ENCODE results near the gene BFSP1. TPM values are rescaled to one million over a fixed set of nuclear protein-coding genes. Genes with fewer than 3 reads are reported as not detected.

Gene BFSP1
- total RNA-seq, 1 experiment from 2014 or later: 2.3 TPM

DNA sequence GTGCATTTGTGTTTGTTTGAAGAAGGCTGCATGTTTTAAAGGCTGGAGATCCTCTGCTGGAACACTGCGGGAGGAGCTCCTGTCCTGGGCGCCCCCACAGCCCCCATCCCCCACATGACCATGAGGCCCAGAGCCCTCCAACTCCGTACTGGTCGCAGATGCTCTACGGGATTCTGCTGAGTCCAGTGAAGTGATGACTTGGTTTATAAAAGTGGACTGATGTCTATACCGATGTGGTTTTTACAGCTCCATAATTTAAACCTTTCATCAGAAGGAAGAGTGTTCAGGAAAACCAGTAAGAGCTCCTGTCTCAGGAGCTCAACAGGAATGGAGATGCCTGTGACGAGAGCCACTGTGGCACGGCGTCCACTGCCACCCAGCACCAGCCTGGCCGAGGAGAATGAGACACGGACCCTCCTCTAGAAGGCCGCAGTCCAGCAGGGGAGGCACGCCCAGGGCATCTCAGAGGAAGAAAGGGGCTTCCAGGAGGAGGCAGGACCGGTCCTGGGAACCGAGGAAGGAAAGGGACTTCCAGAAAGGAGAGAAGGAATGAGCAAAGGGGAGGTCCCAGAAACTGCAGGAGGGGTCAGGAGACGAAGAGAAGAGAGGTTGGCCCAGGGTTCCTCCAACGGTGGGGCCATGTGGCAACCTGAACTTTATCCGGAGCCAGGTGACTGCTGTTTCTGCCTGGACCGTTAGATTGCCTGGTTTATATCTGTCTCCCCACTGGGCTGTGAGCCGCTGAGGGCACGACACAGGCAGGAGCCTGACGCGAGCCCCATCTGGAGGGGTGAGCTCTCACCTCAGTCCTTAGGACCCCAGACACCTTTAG is 26.9 kb downstream of the BFSP1 start:
- in situ Hi-C loops (cut with HindIII; ENCODE audit: low sequenced_read_pairs): no loop called here
- no peak for DNase-seq (ENCODE audit: low spot score)

DNA sequence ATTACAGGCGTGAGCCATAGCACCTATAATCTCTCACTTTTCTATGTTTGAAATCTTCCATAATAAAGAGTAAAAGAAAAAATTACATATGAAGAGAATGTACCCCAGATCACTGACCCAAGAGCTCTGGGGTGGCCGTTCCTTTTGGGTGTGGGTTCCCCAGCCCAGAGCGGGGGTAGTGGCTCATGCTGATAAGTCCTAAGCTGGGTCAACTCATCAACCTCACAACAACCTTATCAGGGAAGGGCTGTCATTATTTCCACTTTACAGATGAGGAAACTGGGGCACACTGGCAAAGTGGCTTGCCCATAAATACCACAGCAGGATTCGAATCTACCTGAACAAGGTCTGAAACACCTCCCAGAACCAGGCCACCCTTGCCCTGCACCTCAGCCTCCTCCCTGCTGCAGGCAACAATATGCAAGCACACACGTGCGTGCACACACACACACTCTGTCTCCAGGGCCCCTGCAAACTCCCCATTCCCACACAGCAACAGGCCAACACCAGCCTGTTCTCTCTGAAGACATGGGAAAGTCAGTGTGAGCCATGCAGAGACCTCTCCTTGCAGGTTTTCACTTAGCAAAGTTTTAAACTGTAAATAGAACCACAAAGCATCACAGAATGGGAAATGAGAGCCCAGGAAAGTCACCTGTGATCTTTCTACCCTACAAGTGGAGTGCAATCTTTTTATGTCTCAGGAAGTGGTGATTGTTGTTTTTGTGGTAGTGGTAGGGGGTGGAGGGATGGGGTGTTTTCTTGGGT is 27.7 kb downstream of the BFSP1 start:
- in situ Hi-C loops (cut with HindIII; ENCODE audit: low sequenced_read_pairs): no loop called here
- no peak for DNase-seq (ENCODE audit: low spot score)

DNA sequence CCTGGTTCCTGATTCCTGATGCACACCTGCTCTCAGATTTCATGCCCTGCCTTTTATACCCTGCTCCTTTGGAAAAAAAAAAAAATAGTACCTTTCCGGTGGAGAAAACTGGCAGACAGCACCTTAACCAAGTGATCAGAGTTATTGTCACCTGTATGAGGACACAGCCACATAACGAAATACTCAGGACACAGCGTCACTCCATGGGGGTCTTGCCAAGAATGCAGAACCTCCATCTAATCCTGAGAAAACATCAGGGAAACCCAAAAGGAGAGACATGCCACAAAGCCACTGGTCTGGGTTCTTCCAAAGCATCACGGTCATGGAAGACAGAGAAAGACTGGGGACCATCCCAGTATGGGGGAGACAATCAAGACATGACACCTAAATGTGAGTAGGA is 29.1 kb downstream of the BFSP1 start:
- in situ Hi-C loops (cut with HindIII; ENCODE audit: low sequenced_read_pairs): no loop called here
- no peak for DNase-seq (ENCODE audit: low spot score)

DNA sequence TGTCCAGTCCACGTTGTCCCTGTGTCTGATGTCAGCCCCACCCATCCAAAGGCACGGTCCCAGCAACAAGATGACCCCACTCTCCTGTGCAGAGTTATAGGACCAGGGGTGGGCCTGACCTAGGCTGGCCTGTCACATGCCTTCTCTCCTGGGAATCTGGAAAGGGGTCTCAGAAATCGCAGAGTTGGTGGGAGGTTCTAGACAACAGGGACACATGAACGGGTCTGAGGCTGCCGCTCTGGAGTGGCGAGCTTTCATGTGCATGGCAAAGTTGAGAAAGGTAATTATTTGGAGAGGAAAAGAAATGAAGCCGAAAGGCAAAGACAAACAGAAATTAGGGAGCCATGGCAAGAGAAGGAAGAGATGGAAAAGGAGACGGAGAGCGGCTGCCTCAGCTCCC is 29.5 kb downstream of the BFSP1 start:
- in situ Hi-C loops (cut with HindIII; ENCODE audit: low sequenced_read_pairs): no loop called here
- DNase-seq (ENCODE audit: low spot score): no peak

DNA sequence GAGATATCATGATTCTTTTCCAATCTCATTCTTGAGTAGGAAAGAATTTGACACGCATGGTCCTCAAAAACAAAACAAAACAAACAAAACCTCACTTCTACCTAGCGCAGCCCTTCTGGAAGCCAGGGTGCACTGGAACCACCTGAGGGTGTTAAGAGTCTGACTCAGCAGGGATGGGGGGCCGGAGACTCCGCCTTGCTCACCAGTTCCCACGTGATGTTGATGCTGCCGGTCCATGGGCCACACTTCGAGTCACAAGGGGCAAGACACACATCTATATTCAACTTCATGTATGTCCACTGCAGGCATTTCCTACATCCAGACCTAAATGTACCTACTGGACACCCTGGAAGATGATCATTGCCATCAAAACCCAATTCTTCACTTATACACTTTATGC is 30.4 kb downstream of the BFSP1 start:
- DNase-seq (ENCODE audit: low spot score): no peak

DNA sequence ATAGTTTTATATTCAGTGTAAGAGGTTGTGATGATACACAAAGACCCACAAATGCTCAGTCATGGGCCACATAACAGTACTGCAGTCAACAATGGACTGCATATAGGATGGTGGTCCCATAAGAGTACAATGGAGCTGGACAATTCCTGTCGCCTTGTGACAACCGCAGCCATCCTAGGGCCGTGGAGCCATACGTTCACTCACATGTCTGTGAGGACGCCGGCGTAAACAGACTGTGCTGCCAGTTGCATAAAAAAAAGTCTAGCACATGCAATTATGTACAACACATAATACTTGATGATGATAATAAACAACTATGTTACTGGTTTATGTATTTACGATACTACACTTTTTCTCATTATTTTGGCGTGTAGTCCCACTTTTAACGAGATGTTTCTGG is 30.9 kb downstream of the BFSP1 start:
- no peak for DNase-seq (ENCODE audit: low spot score)

More for the DNA sequence above, 30.4 kb downstream of the BFSP1 start:
- in situ Hi-C loops (cut with HindIII; ENCODE audit: low sequenced_read_pairs): no loop called here

DNA sequence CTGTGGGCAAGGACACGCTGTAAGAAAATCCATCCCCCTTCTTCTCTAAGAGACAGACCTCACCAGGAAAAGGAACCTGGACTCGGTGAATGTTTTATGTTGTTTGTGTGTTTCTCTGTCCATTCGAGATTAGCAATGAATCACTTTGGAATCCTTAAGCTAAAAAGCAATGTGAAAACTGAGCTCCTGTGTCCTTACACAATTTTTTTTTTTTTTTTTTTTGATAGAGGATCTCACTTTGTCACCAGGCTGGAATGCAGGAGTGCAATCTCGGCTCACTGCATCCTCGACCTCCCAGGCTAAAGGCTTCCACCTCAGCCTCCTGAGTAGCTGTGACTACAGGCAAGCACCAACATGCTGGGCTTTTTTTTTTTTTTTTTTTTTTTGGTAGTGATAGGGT is 32.1 kb downstream of the BFSP1 start:
- no peak for DNase-seq (ENCODE audit: low spot score)
- in situ Hi-C loops (cut with HindIII; ENCODE audit: low sequenced_read_pairs): no loop called here

More for the DNA sequence above, 30.9 kb downstream of the BFSP1 start:
- in situ Hi-C loops (cut with HindIII; ENCODE audit: low sequenced_read_pairs): no loop called here

DNA sequence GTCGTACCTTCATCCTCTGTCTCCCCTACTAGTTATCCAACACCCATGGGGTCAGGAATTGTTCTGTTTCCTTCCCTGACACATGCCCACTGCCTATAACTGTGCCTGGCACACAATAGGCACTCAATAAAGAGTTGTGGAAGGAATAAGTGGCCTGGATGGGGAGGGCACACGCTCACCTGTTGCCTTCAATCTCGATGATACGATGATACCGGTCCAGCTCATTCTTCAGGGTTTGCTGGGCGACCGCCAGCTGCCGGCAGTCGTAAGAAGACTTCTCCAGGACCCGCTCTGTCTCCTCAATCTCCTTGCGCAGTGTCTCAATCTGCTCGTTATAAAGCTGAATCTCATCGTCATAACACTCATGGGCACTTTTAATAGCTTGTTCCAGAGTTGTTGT is 32.5 kb downstream of the BFSP1 start:
- DNase-seq (ENCODE audit: low spot score): no peak
- in situ Hi-C loops (cut with HindIII; ENCODE audit: low sequenced_read_pairs): no loop called here

DNA sequence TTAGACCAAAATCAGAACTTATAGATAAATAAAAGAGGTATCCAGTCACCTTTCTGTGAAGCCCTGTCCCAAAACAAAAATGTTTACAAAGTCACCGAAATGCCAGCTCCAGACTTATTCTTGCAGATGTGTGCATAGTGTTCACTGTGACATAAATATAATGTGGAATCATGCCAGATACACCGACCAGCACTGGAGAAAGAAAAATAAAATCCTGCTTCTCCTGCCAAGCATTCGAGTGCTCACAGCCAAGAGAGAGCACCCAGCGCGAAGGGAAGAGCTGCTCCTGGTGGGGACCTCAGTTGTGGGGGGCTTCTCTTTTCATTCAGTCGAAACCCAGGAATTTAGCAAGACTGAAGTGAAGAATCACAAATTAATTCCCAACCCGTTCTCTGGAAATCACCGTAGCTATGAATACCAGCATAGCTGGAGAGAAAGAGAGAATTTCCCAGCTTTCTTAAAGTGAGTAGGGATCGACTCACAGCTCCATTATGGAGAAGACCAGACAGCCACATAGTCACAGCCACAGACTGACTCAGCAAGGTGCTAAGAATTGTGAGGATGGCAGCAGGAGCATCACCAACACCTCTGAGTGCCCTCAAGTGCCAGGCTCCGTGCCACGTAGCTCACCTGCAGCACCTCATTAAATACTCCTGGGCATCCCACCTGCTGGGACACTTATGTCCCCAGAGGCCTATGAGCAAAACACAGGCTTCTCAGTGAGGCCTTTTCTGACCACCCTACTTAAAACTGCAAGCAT is 33.2 kb downstream of the BFSP1 start:
- in situ Hi-C loops (cut with HindIII; ENCODE audit: low sequenced_read_pairs): no loop called here
- DNase-seq (ENCODE audit: low spot score): no peak

DNA sequence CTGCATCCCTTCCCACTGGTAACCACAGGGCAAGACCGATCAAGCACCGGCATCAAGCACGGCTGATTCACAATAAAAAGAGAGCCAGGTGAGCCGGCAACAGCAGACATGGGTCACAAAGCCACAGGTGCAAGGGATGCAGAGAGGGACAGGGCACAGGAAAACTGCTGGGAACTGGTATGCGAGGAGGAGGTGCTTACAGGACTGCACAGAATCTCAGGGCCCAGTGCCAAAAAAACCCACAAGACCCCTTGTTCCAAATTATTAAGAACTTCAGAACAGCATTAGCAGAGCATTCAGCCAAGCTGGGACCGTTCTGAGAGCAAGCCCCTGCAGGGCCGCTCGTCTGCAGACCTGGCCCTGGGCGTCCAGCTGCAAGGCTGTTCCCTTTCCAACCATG is 35.4 kb downstream of the BFSP1 start:
- in situ Hi-C loops (cut with HindIII; ENCODE audit: low sequenced_read_pairs): no loop called here
- no peak for DNase-seq (ENCODE audit: low spot score)

DNA sequence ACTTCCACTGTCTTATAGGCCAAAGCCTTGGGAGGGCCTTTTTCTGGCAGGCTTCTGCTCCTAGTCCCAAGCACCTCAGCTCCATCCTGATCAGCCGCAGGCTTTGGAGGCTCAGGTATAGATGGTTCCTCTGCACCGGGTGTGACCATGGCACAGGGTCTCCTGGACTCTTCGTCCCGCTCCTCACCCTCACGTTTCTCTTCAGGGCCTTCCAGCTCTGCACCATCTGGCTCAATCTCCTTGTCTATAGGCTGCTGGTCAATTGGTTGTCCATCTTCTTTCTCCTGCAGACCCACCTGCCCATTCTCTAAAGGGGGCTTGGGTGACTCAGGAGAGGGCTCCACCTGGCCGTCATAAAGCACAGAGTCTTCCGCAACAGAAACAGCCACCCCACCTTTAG is 37.0 kb downstream of the BFSP1 start:
- no peak for DNase-seq (ENCODE audit: low spot score)

DNA sequence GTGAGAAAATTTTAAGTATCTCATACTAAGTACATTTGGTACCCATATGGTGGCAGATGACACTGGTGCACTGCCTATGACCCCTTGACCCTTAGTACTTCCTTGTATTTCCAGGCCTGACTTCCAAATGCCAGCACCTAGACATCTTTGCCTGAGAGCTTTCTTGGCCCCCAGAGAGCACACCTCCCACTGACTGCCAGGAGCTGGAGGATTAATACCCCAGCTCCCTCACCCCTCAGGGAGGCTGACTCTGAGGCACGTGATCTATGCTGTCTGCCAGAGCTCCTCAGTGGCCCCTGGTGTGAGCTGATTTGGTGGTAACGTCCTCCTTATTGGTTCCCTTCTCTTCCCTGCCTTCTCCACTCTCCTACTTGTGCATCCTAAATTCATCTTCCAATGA is 38.0 kb downstream of the BFSP1 start:
- in situ Hi-C loops (cut with HindIII; ENCODE audit: low sequenced_read_pairs): no loop called here
- DNase-seq (ENCODE audit: low spot score): no peak

More for the DNA sequence above, 37.0 kb downstream of the BFSP1 start:
- in situ Hi-C loops (cut with HindIII; ENCODE audit: low sequenced_read_pairs): no loop called here

DNA sequence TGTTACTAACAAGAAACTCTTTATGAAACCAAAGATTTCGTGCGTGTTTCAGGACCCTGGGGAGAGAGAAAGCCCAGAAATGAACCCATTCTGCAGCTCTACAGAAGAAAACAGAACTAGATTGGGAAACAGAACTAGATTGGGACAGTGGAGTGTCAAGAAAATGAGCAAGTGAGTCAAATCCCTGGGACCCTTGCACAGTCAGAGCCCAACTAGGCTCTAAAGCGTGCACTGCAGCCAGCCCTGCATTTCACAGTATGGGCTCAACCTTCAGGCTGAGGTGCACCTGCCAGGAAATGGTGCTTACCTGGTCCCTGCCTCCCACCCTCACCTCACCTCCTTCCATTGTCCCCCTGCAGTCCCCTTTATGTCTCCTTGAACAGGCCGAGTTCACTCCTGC is 39.7 kb downstream of the BFSP1 start:
- DNase-seq (ENCODE audit: low spot score): no peak
- in situ Hi-C loops (cut with HindIII; ENCODE audit: low sequenced_read_pairs): no loop called here

DNA sequence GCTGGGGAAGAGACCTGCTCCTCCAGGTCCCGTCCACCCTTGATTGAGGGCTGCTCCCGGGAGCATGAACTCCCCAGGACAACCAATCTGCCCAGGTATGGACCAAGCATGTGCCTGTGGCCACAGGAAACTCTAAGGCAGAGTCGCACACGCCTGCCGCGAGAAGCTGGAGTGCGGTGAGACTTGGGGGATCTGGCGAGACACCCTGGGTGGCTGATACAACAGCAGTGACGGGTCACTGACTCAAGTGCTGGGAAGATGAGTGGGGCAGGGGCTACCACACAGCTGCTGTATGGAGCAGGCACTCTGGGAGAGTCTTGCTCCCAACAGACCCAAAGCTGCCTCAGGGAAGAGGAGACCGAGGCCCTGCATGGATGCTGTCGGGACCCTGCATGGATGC is 40.1 kb downstream of the BFSP1 start:
- in situ Hi-C loops (cut with HindIII; ENCODE audit: low sequenced_read_pairs): no loop called here
- no peak for DNase-seq (ENCODE audit: low spot score)

DNA sequence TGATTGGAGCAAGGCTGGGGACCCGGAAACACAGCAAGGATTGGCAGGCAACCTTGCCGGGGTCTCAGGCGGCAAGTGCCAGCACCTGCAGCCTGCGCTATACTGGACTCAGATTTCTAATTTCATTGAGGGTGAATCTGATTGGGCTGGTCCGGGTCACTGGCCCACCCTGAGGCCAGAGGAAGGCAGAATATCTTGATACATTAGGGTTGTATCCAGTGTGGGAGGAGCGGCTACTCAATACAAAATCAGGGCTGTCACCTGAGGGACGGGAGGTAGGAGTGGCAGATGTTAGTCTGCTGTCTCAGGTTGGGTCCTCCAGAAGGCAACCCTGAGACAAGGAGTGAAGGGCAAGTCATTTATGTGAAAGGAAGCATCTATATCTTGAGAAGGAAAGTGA is 40.7 kb downstream of the BFSP1 start:
- in situ Hi-C loops (cut with HindIII; ENCODE audit: low sequenced_read_pairs): no loop called here
- no peak for DNase-seq (ENCODE audit: low spot score)

DNA sequence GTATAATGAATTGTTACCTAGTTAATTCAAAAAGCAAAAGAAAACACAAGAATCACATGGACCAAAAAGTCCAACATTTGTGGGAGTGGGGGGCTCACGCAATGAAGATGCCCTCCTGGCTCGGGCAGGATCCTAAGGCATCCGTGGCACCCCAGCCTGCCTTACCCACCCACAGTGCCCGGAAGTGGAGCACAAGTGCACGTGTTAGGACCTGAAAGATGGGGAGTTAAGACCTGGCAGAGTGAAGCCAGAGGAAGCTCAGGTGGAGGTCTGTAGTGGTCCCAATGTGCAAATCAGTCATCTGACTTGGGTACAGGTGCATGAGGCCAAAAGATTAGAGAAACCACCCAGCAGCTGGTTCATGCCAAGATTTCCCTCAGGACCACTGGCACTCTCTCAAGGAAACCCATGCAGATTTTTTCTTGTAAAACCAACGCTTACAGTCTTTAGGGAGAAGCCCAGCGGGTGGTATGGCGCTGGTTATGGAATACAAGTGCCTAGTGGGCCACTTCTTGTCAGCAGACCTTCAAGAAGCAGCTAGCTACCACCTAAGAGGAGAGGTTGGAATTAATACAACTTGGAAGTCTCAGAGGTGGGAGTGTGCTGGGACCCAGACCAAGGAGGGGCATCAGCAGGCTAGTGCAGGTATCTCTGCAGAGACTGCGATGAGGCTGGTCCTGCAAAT is 42.1 kb downstream of the BFSP1 start:
- in situ Hi-C loops (cut with HindIII; ENCODE audit: low sequenced_read_pairs): no loop called here
- DNase-seq (ENCODE audit: low spot score): no peak

DNA sequence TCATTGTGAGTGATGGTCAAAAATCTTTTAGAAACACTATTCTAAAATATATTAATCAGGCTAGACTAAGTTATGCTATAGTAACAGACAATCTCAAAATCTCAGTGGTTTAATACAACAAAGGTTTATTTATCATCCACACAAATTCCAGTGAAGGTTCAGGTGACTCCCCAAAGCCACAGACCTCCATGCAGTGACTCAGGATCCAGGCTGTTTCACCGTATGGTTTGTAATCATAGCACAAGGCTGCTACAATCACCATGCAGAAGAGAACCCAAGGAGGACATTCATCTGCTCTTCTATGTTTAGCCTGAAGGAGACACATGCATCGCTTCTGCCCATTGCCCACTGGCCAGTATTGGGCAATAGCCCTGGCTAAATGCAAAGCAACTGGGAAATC is 46.2 kb downstream of the BFSP1 start:
- DNase-seq (ENCODE audit: low spot score): no peak
- in situ Hi-C loops (cut with HindIII; ENCODE audit: low sequenced_read_pairs): no loop called here

DNA sequence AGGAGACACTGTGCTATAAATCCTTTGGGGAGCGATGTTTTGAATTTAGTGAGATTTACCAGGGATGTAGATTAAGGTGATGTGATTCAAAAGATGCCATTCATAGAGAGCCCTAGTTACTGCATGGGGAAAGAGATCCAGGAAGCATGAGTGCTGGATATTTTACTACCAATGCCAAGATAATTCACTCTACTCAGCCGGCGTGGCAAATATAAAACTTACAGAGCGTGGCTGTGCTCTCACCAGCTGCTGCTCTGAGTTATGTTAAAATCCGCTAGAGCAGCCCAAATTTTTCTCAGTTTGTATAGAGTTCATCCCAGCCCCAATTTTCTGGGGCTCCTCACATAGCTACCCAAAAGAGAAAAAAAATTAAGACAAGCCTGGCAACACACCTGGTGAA is 48.6 kb downstream of the BFSP1 start:
- in situ Hi-C loops (cut with HindIII; ENCODE audit: low sequenced_read_pairs): no loop called here

DNA sequence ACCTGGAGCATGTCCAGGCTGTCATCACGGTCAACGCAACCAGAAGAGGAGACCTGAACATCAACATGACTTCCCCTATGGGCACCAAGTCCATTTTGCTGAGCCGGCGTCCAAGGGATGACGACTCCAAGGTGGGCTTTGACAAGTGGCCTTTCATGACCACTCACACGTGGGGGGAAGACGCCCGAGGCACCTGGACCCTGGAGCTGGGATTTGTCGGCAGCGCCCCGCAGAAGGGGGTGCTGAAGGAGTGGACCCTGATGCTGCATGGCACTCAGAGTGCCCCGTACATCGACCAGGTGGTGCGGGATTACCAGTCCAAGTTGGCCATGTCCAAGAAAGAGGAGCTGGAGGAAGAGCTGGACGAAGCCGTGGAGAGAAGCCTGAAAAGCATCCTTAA is 49.5 kb downstream of the BFSP1 start:
- no peak for DNase-seq (ENCODE audit: low spot score)
- in situ Hi-C loops (cut with HindIII; ENCODE audit: low sequenced_read_pairs): no loop called here

More for the DNA sequence above, 48.6 kb downstream of the BFSP1 start:
- DNase-seq (ENCODE audit: low spot score): no peak

All from G401 (cell line).